Endothelial cell of umbilical vein (primary cell): ENCODE measurements around the gene WDR38. TPM values are rescaled to one million over a fixed set of nuclear protein-coding genes. Genes with fewer than 3 reads are reported as not detected.

Source experiments
- BruUV-seq: library from RNA; stranded (reverse); fragments of 400-500 nt; replicated peaks from 2 replicates; lab custom pipeline; 2021; lab: Mats Ljungman, UMichigan
- CTCF ChIA-PET: fragments of 300-600, 350-600 bp; sonication (Branson Sonifier 250); formaldehyde crosslinking; loops from one replicate; lab custom pipeline; 2021; ENCODE audit warnings: antibody characterized with exemption, inconsistent platforms; lab: Charles Lee
- POLR2A ChIA-PET: fragments of 300-600, 350-600 bp; sonication (Branson Sonifier 250); formaldehyde crosslinking; loops from one replicate; lab custom pipeline; 2021; ENCODE audit warnings: antibody characterized with exemption, inconsistent platforms; lab: Charles Lee
- DNase-seq: peaks from one replicate; pipeline ENCODE4 v3.0.0-alpha.2; 2011; ENCODE audit warnings: low read depth, low spot score
- FAIRE-seq: peaks from 2 replicates; lab custom pipeline; 2011; peaks lifted over from hg19 to GRCh38; lab: Jason Lieb, UNC
- H2AFZ ChIP-seq: 2 replicates; pipeline ENCODE4 v1.6.0; 2012; ENCODE audit warnings: low read depth, low read length, control low read depth, inconsistent platforms
- H3K27ac ChIP-seq: 2 replicates; pipeline ENCODE4 v1.5.1; 2011; ENCODE audit warnings: low read depth, mild to moderate bottlenecking, control low read depth, low read length, moderate library complexity; ENCODE audit not compliant: insufficient read depth
- H3K27me3 ChIP-seq, 2 experiments: 2 replicates each; pipeline versions ENCODE4 v1.6.0 to v1.6.1; 2011; ENCODE audit warnings: low read length in 2 of 2, mixed read lengths in 1 of 2; ENCODE audit not compliant: control insufficient read depth in 2 of 2, insufficient read depth in 2 of 2
- H3K36me3 ChIP-seq, 2 experiments: 2 replicates in 1 of 2; 3 replicates in 1 of 2; pipeline ENCODE4 v1.5.1; 2011; ENCODE audit warnings: low read length in 2 of 2, mild to moderate bottlenecking in 1 of 2, moderate library complexity in 1 of 2; ENCODE audit not compliant: control insufficient read depth in 2 of 2, insufficient read depth in 2 of 2; ENCODE audit errors: extremely low read depth in 1 of 2
- H3K4me1 ChIP-seq: 3 replicates; pipeline ENCODE4 v1.5.1; 2011; ENCODE audit warnings: mild to moderate bottlenecking, low read length; ENCODE audit not compliant: control insufficient read depth, insufficient read depth; ENCODE audit errors: extremely low read depth
- H3K4me2 ChIP-seq: 2 replicates; pipeline ENCODE4 v1.6.1; 2011; ENCODE audit warnings: low read length, control low read depth, mixed read lengths; ENCODE audit not compliant: insufficient read depth
- H3K4me3 ChIP-seq, 3 experiments: fragments of 200-600 bp in 1 of 3; sonication (generic), shearing (Covaris generic) in 1 of 3; replicated peaks in 1 of 3; 2 replicates each; pipeline ENCODE4 v1.5.1; 2011 to 2016; ENCODE audit warnings: control low read depth in 3 of 3, low read length in 3 of 3, mild to moderate bottlenecking in 2 of 3, inconsistent platforms in 1 of 3, low read depth in 1 of 3, moderate library complexity in 1 of 3; ENCODE audit not compliant: insufficient read depth in 1 of 3
- H3K79me2 ChIP-seq: 2 replicates; pipeline ENCODE4 v1.6.0; 2012; ENCODE audit warnings: low read length, inconsistent platforms; ENCODE audit not compliant: control insufficient read depth, insufficient read depth
- H3K9ac ChIP-seq: replicated peaks from 2 replicates; pipeline ENCODE3; 2011; ENCODE audit warnings: low read length, control low read depth; ENCODE audit not compliant: insufficient read depth; ENCODE audit errors: extremely low read depth
- H3K9me1 ChIP-seq: replicated peaks from 3 replicates; pipeline ENCODE4 v1.6.0; 2011; ENCODE audit warnings: mild to moderate bottlenecking, low read length; ENCODE audit not compliant: control insufficient read depth, insufficient read depth; ENCODE audit errors: extremely low read depth
- H3K9me3 ChIP-seq: replicated peaks from 2 replicates; pipeline ENCODE4 v1.5.1; 2012; ENCODE audit warnings: low read length, inconsistent platforms; ENCODE audit not compliant: control insufficient read depth, insufficient read depth
- H4K20me1 ChIP-seq: replicated peaks from 2 replicates; pipeline ENCODE3; 2011; ENCODE audit warnings: mild to moderate bottlenecking, low read length; ENCODE audit not compliant: control insufficient read depth, insufficient read depth; ENCODE audit errors: extremely low read depth
- CTCF ChIP-seq, 2 donors: IDR thresholded peaks; 1 replicate in 1 of 2; 2 replicates in 1 of 2; pipeline ENCODE4 v1.5.1; 2011; ENCODE audit warnings: low read length in 2 of 2, mild to moderate bottlenecking in 2 of 2, moderate library complexity in 2 of 2, control low read depth in 1 of 2, inconsistent platforms in 1 of 2, low read depth in 1 of 2; ENCODE audit not compliant: insufficient read depth in 1 of 2; ENCODE audit errors: extremely low read depth in 1 of 2
- EZH2 ChIP-seq: IDR thresholded peaks from 2 replicates; pipeline ENCODE4 v1.6.1; 2012; ENCODE audit warnings: borderline replicate concordance, low read depth, mild to moderate bottlenecking, moderate library complexity, low read length, inconsistent platforms; ENCODE audit not compliant: severe bottlenecking
- FOS ChIP-seq: IDR thresholded peaks from 2 replicates; pipeline ENCODE4 v1.6.1; 2011; ENCODE audit warnings: mild to moderate bottlenecking, low read length, moderate library complexity, borderline replicate concordance; ENCODE audit not compliant: insufficient read depth
- GATA2 ChIP-seq: IDR thresholded peaks from 2 replicates; pipeline ENCODE4 v1.7.0; 2011; ENCODE audit warnings: low read depth, mild to moderate bottlenecking, moderate library complexity, mixed read lengths, low read length; ENCODE audit not compliant: insufficient read length, insufficient read depth
- JUN ChIP-seq: IDR thresholded peaks from 2 replicates; pipeline ENCODE4 v1.6.1; 2011; ENCODE audit warnings: borderline replicate concordance, low read depth; ENCODE audit not compliant: insufficient read length, insufficient read depth
- MAX ChIP-seq: IDR thresholded peaks from 2 replicates; pipeline ENCODE4 v1.6.1; 2011; ENCODE audit not compliant: insufficient read depth, insufficient read length
- MYC ChIP-seq: IDR thresholded peaks from one replicate; pipeline ENCODE4 v1.6.1; 2011; ENCODE audit warnings: mild to moderate bottlenecking, low read depth, low read length
- POLR2A ChIP-seq: IDR thresholded peaks from 2 replicates; pipeline ENCODE4 v1.6.1; 2012; ENCODE audit warnings: low read depth, mild to moderate bottlenecking, control low read depth, low read length
- POLR2AphosphoS5 ChIP-seq: IDR thresholded peaks from 2 replicates; pipeline ENCODE4 v1.6.1; 2012; ENCODE audit warnings: low read depth, mild to moderate bottlenecking, control low read depth, low read length, moderate library complexity; ENCODE audit not compliant: insufficient read depth
- dilution Hi-C: fragments of 300-500 bp; cut with MboI; formaldehyde crosslinking; loops from one replicate; pipeline ENCODE4 v1.15.0; 2019; ENCODE audit warnings: low sequenced_read_pairs; ENCODE audit not compliant: extremely low pct_ligation_motif_present
- intact Hi-C: fragments of 100-400 bp; cut with micrococcal nuclease; formaldehyde crosslinking; loops from one replicate; pipeline ENCODE4 v1.10.0; 2022
- polyA plus RNA-seq, 4 experiments: library from polyadenylated mRNA; depleted of rRNA in 3 of 4; stranded (reverse) in 3 of 4; unstranded in 1 of 4; fragments of >200 nt; gene quantifications; 2 replicates each; pipeline versions ENCODE4 v1.2.1 to v1.2.3, GENCODE V29; 2011 to 2012; ENCODE audit warnings: missing spikeins in 1 of 4
- total RNA-seq: library from RNA; stranded (reverse); gene quantifications from 2 replicates; pipeline ENCODE4 v1.2.3, GENCODE V29; 2021

WDR38 gene
- total and polyA plus RNA-seq, 2 donors (not counting 3 experiments of a cell fraction or from before 2014, with no cell fraction given) = not detected

GRCh38 chr9:124813501-124814163 lies 39.6 kb upstream of the WDR38 start:
- no peaks in the 10 kb centered on the region for H3K9me3 ChIP-seq
- intact Hi-C loops = no loop called here
- BruUV-seq = no TSS peak
- ChIA-PET POLR2A (no interaction called here), CTCF (interaction anchor here (1.1 to 1.6 kb wide), 3 partner anchors 10 to 39 kb away, joined by 4 to 7 read pairs (median 4); partner anchors contain the start of gene WDR38)
- TF ChIP-seq FOS = no peak
- TF ChIP-seq MYC = no peak
- H3K27me3 ChIP-seq = no peaks in the 10 kb centered on the region
- H3K4me2 ChIP-seq = no peak overlapping the region
- no peak overlapping the region for H3K4me3 ChIP-seq
- no peaks in the 10 kb centered on the region for H3K36me3 ChIP-seq
- no peak overlapping the region for H3K9ac ChIP-seq
- no peak overlapping the region for H3K27ac ChIP-seq
- DNase-seq (no peak), FAIRE-seq (no peak)
- H2AFZ ChIP-seq = no peak overlapping the region
- dilution Hi-C loops = no loop called here
- no peaks in the 10 kb centered on the region for H4K20me1 ChIP-seq
- H3K4me1 ChIP-seq = no peaks in the 10 kb centered on the region
- no peaks in the 10 kb centered on the region for H3K79me2 ChIP-seq
- no peaks in the 10 kb centered on the region for H3K9me1 ChIP-seq

GRCh38 chr9:124814164-124814535 lies 39.1 kb upstream of the WDR38 start:
- no TSS peak for BruUV-seq
- Histone ChIP-seq H2AFZ (no peak overlapping the region), H3K27ac (no peak overlapping the region), H3K36me3 (no peaks in the 10 kb centered on the region), H3K9me3 (no peaks in the 10 kb centered on the region), H3K9ac (no peak overlapping the region), H3K27me3 (no peaks in the 10 kb centered on the region), H4K20me1 (no peaks in the 10 kb centered on the region), H3K4me3 (no peak overlapping the region), H3K9me1 (no peaks in the 10 kb centered on the region), H3K4me1 (no peaks in the 10 kb centered on the region), H3K79me2 (no peaks in the 10 kb centered on the region), H3K4me2 (no peak overlapping the region)
- DNase-seq (no peak), FAIRE-seq (no peak)
- TF ChIP-seq FOS = no peak
- TF ChIP-seq MAX = no peak
- TF ChIP-seq POLR2A = no peak
- TF ChIP-seq CTCF (IDR thresholded peaks at IDR 0.05; ENCODE audit: extremely low read depth in 1 of 2, insufficient read depth in 1 of 2, low read depth in 1 of 2, low read length in 2 of 2) = no peak
- TF ChIP-seq EZH2 = no peak
- TF ChIP-seq MYC = no peak
- no peak for TF ChIP-seq POLR2AphosphoS5
- no peak for TF ChIP-seq JUN
- no peak for TF ChIP-seq GATA2
- dilution Hi-C loops (no loop called here), intact Hi-C loops (no loop called here)
- ChIA-PET POLR2A (no interaction called here), CTCF (interaction anchor here (0.9 to 1.6 kb wide), 4 partner anchors 10 to 39 kb away, joined by 3 to 7 read pairs (median 4); partner anchors contain the start of gene WDR38)
